CD4-positive, alpha-beta T cell (primary cell): ENCODE results near the gene KCNG1. TPM values are rescaled to one million over a fixed set of nuclear protein-coding genes. Genes with fewer than 3 reads are reported as not detected.

Source experiments
- ATAC-seq: fragments of 200-7000 bp; cut with Tn5 transposase; one replicate; pipeline ENCODE4 v1.10.0; 2022; ENCODE audit warnings: mild to moderate bottlenecking; ENCODE audit not compliant: poor library complexity
- CTCF ChIA-PET: fragments of 350-600 bp; sonication (Branson Sonifier 250); formaldehyde crosslinking; loops from one replicate; lab custom pipeline; 2021; ENCODE audit warnings: antibody characterized with exemption, inconsistent platforms; lab: Charles Lee
- POLR2A ChIA-PET: fragments of 350-600 bp; sonication (Branson Sonifier 250); formaldehyde crosslinking; loops from one replicate; lab custom pipeline; 2021; ENCODE audit warnings: antibody characterized with exemption, inconsistent platforms; lab: Charles Lee
- DNase-seq, 14 experiments: peaks; one replicate each; pipeline ENCODE4 v3.0.0-alpha.2; 2013 to 2020; ENCODE audit warnings: mixed read lengths in 2 of 14
- H3K27ac ChIP-seq, 2 donors: one replicate each; pipeline versions ENCODE4 v1.5.1 to v1.7.0; 2013; ENCODE audit warnings: low read length in 2 of 2, low read depth in 1 of 2, mild to moderate bottlenecking in 1 of 2
- H3K27me3 ChIP-seq, 2 experiments: 1 replicate in 1 of 2; 2 replicates in 1 of 2; pipeline versions ENCODE4 v1.6.1 to v1.7.0; 2013; ENCODE audit warnings: low read length in 2 of 2, control low read depth in 1 of 2, mild to moderate bottlenecking in 1 of 2, moderate library complexity in 1 of 2; ENCODE audit not compliant: insufficient read depth in 2 of 2, control insufficient read depth in 1 of 2
- H3K36me3 ChIP-seq: one replicate; pipeline ENCODE4 v1.6.1; 2013; ENCODE audit warnings: low read length, control low read depth; ENCODE audit not compliant: insufficient read depth
- H3K4me1 ChIP-seq: one replicate; pipeline ENCODE4 v1.6.1; 2013; ENCODE audit warnings: low read length, control low read depth; ENCODE audit not compliant: insufficient read depth
- H3K4me3 ChIP-seq: one replicate; pipeline ENCODE4 v1.5.1; 2013; ENCODE audit warnings: mild to moderate bottlenecking, low read length, moderate library complexity
- H3K9me3 ChIP-seq, 2 experiments: 1 replicate in 1 of 2; 2 replicates in 1 of 2; pipeline versions ENCODE4 v1.6.1 to v1.7.0; 2013; ENCODE audit warnings: low read length in 2 of 2, mild to moderate bottlenecking in 2 of 2, control low read depth in 1 of 2, moderate library complexity in 1 of 2; ENCODE audit not compliant: control insufficient read depth in 1 of 2, insufficient read depth in 1 of 2
- H3K27ac Mint-ChIP-seq: one replicate; pipeline ENCODE4 v1.8.0; 2020; ENCODE audit warnings: mixed read lengths
- H3K27me3 Mint-ChIP-seq: one replicate; pipeline ENCODE4 v1.8.0; 2021; ENCODE audit warnings: mixed read lengths
- H3K36me3 Mint-ChIP-seq: one replicate; pipeline ENCODE4 v1.8.0; 2021; ENCODE audit warnings: low read depth, mixed read lengths
- H3K4me1 Mint-ChIP-seq: one replicate; pipeline ENCODE4 v1.8.0; 2021; ENCODE audit warnings: low read depth, mixed read lengths
- H3K4me3 Mint-ChIP-seq: one replicate; pipeline ENCODE4 v1.8.0; 2020; ENCODE audit warnings: mild to moderate bottlenecking, mixed read lengths
- H3K9me3 Mint-ChIP-seq: one replicate; pipeline ENCODE4 v1.8.0; 2020; ENCODE audit warnings: mixed read lengths
- CTCF ChIP-seq: fragments of 200-600 bp; IDR thresholded peaks from one replicate; pipeline ENCODE4 v1.8.0; 2022; ENCODE audit warnings: antibody characterized with exemption, mild to moderate bottlenecking
- intact Hi-C, 2 experiments: fragments of 100-400 bp; cut with DNase I in 1 of 2; cut with micrococcal nuclease in 1 of 2; formaldehyde crosslinking; loops; one replicate each; pipeline versions ENCODE4 v1.15.1 to v1.9.0; 2023 to 2025; cut with DNase I, micrococcal nuclease
- total RNA-seq, 174 experiments: library from RNA in 2 of 174; stranded (reverse) in 2 of 174; gene quantifications; one replicate each; pipeline ENCODE4 v1.2.3 and lab custom pipeline; 2021 to 2026

KCNG1 gene
- total RNA-seq, 2 experiments from 2014 or later = not detected

- no peak for DNase-seq
- no peak overlapping the region for H3K4me3 ChIP-seq
- H3K9me3 ChIP-seq = no peaks in the 10 kb centered on the region
- no peak for TF ChIP-seq CTCF
- intact Hi-C loops = no loop called here
- Mint-ChIP-seq H3K36me3 (no peaks in the 10 kb centered on the region), H3K4me1 (no peaks in the 10 kb centered on the region), H3K4me3 (no peak overlapping the region), H3K9me3 (no peaks in the 10 kb centered on the region), H3K27ac (no peak overlapping the region), H3K27me3 (peaks cover 76% of the 10 kb centered on the region)
- H3K27me3 ChIP-seq = peaks cover 17 to 68% of the 10 kb centered on the region in 2 experiments
- ChIA-PET CTCF (no interaction called here), POLR2A (no interaction called here)
- no peak overlapping the region for H3K27ac ChIP-seq
- no peaks in the 10 kb centered on the region for H3K36me3 ChIP-seq
- no peak for ATAC-seq
- no peaks in the 10 kb centered on the region for H3K4me1 ChIP-seq
Observed at GRCh38 chr20:51029556-51029955, 6.6 kb upstream of the KCNG1 start.

- peaks cover 0 to 4% of the 10 kb centered on the region in 2 experiments for H3K9me3 ChIP-seq
- TF ChIP-seq CTCF = no peak
- no peaks in the 10 kb centered on the region for H3K36me3 Mint-ChIP-seq
- ATAC-seq (no peak), DNase-seq (no peak)
- no peaks in the 10 kb centered on the region for H3K9me3 Mint-ChIP-seq
- H3K4me1 ChIP-seq = no peaks in the 10 kb centered on the region
- H3K27ac Mint-ChIP-seq = no peak overlapping the region
- H3K27me3 Mint-ChIP-seq = peaks cover 82% of the 10 kb centered on the region
- H3K4me3 ChIP-seq = no peak overlapping the region
- ChIA-PET CTCF (no interaction called here), POLR2A (no interaction called here)
- H3K4me3 Mint-ChIP-seq = no peak overlapping the region
- H3K27ac ChIP-seq = no peak overlapping the region
- intact Hi-C loops = no loop called here
- no peaks in the 10 kb centered on the region for H3K36me3 ChIP-seq
- H3K27me3 ChIP-seq = peaks cover 20 to 69% of the 10 kb centered on the region in 2 experiments
- H3K4me1 Mint-ChIP-seq = peaks cover 3% of the 10 kb centered on the region
Observed at GRCh38 chr20:51028616-51029212, 5.8 kb upstream of the KCNG1 start.

GRCh38 chr20:51027035-51027795 is 4.3 kb upstream of the KCNG1 start:
- Histone ChIP-seq H3K27ac (no peak overlapping the region), H3K36me3 (no peaks in the 10 kb centered on the region), H3K9me3 (peaks cover 0 to 8% of the 10 kb centered on the region in 2 experiments), H3K4me1 (peaks cover 10% of the 10 kb centered on the region), H3K4me3 (no peak overlapping the region), H3K27me3 (peaks cover 27 to 66% of the 10 kb centered on the region in 2 experiments)
- DNase-seq (no peak), ATAC-seq (no peak)
- Mint-ChIP-seq H3K27ac (no peak overlapping the region), H3K27me3 (peaks cover 76% of the 10 kb centered on the region), H3K4me3 (no peak overlapping the region), H3K36me3 (no peaks in the 10 kb centered on the region), H3K9me3 (no peaks in the 10 kb centered on the region), H3K4me1 (peaks cover 8% of the 10 kb centered on the region)
- POLR2A ChIA-PET = no interaction called here
- CTCF ChIA-PET = no interaction called here
- intact Hi-C loops = no loop called here
- TF ChIP-seq CTCF = no peak
